Measurements from ENCODE around the gene HBA2. TPM values are rescaled to one million over a fixed set of nuclear protein-coding genes. Genes with fewer than 3 reads are reported as not detected.

Gene HBA2
- total RNA-seq, 4 donors from 2014 or later = 91.3 to 2,323 (median 185) TPM

DNA sequence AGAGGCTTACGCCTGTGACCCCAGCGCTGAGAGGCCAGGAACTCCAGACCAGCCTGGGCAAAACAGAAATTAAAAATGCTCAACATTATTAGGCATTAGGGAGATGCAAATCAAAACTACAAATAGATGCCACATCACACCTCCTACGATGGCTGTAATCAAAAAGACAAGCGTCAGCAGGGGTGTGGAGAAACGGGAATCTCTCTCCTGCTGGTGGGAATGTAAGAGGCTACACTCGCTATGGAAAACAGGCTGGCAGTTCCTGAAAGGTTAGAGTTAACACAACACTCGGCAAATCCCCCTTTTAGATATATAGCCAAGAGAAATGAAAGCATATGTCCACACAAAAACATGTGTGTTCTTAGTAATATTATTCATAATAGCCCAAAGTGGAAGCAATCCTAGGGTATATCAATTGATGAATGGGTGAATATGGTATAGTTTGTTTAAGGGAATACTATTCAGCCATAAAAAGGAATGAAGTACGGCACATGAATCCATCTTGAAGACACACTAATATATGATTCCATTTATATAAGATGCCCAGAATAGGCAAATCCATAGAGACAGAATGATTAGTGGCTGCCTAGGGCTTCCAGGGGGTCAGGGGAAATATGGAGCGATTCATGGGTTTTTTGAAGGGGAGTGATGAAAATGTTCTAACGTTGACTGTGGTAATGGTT lies 32.4 kb upstream of the HBA2 start:
- no peak for ATAC-seq (ENCODE audit: low FRiP score)
- no peak for DNase-seq (ENCODE audit: low spot score)
- TF ChIP-seq, protein P1, sequence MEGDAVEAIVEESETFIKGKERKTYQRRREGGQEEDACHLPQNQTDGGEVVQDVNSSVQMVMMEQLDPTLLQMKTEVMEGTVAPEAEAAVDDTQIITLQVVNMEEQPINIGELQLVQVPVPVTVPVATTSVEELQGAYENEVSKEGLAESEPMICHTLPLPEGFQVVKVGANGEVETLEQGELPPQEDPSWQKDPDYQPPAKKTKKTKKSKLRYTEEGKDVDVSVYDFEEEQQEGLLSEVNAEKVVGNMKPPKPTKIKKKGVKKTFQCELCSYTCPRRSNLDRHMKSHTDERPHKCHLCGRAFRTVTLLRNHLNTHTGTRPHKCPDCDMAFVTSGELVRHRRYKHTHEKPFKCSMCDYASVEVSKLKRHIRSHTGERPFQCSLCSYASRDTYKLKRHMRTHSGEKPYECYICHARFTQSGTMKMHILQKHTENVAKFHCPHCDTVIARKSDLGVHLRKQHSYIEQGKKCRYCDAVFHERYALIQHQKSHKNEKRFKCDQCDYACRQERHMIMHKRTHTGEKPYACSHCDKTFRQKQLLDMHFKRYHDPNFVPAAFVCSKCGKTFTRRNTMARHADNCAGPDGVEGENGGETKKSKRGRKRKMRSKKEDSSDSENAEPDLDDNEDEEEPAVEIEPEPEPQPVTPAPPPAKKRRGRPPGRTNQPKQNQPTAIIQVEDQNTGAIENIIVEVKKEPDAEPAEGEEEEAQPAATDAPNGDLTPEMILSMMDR (IDR thresholded peaks at IDR 0.05) = no peak

GRCh38 chr16:142405-142967 lies 30.2 kb upstream of the HBA2 start:
- TF ChIP-seq, protein P1 (IDR thresholded peaks at IDR 0.05) = no peak

GRCh38 chr16:143047-143446 lies 29.6 kb upstream of the HBA2 start:
- TF ChIP-seq, protein P1 (IDR thresholded peaks at IDR 0.05) = no peak
- ATAC-seq (ENCODE audit: low FRiP score) (no peak), DNase-seq (ENCODE audit: low spot score) (no peak)

More at GRCh38 chr16:142405-142967, 30.2 kb upstream of the HBA2 start:
- ATAC-seq (ENCODE audit: low FRiP score) (no peak), DNase-seq (ENCODE audit: low spot score) (no peak)

DNA sequence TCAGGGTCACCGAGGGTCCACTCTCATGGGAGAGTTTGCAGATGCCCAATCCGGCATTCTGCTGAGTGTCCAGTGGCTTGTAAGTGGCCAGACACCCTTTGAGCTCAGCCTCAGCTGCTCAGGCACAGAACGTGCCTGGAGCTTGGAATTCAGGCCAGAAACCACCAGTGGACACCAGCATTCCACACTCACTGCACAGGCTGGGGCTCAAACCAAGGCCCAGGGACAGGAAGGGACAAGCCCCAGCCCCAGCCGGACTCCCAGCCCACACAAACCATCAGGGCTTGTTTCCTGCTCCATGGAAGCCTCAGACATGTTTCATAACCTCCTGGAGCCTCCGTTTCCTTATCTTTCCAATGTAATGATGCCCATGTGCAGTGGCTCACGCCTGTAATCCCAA lies 29.2 kb upstream of the HBA2 start:
- TF ChIP-seq, protein P1 (IDR thresholded peaks at IDR 0.05) = no peak
- no peak for DNase-seq (ENCODE audit: low spot score)
- no peak for ATAC-seq (ENCODE audit: low FRiP score)

DNA sequence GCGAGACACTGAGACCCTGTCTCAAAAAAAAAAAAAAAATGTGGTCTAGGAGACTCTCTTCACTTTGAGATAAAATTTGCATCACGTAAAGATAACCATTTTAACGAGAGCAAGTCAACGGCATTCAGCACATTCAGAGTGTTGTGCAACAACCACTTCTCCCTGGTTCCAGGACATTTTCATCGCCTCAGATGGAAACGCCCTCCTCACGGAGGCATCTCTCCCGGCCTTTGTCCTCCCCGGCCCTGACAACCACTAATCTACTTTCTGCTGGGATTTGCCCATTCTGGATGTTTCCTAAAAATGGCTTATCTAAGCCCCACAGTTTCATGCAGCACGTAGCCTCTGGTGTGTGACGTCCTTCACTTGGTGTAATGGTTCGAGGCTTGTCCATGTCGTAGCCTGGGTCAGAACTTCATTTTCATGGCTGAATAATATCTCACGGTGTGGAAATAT lies 27.9 kb upstream of the HBA2 start:
- TF ChIP-seq, protein P1 (IDR thresholded peaks at IDR 0.05) = no peak
- no peak for DNase-seq (ENCODE audit: low spot score)
- ATAC-seq (ENCODE audit: low FRiP score) = no peak

GRCh38 chr16:146646-147045 lies 26.0 kb upstream of the HBA2 start:
- TF ChIP-seq, protein P1 (IDR thresholded peaks at IDR 0.05) = no peak
- ATAC-seq (ENCODE audit: low FRiP score) (no peak), DNase-seq (ENCODE audit: low spot score) (no peak)

Measured in omental fat pad (tissue), 4 donors.